ENCODE data around the gene EVX2.

The EVX2 gene

DNA sequence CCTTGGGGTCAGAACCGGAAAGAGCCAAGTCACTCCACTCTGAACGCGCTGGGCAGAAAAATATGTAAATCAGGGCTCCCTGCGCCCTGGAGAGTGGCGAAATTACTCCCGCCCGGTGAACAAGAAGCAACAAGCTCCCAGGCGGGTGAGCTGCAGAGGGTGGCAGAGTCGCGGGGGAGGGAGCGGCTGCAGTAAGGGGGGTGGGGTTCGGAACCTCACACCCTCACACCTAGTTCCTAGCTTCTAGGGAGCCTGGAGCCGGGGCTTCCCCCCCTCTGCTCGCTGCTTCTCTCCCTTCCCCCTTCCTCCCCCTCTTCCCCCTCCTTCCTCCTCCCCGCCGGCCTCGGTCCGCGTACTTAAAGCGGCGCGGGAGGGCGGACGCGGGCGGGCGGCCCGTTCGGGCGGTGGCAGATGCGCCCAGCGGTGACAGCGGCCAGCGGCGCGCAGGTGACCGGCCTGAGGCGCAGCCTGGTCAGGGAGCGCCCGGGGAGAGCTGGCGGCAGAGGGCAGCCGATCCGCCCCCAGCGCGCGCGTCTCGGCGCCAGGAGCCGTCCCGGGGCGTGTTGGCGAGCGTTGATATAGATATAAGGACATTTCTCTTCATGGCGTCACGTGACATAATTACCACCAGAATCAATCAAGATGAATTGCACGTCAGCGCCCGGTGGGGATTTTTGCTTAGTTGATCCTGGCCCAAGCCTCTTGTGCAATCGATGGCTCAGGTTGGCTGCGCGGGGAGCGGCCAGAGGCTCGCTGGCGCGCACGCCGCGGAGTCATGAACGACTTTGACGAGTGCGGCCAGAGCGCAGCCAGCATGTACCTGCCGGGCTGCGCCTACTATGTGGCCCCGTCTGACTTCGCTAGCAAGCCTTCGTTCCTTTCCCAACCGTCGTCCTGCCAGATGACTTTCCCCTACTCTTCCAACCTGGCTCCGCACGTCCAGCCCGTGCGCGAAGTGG lies 23.1 kb upstream of the EVX2 start, which contains the start of gene HOXD11:
HOXD11 (plus strand) TSS at position 700 of the 959 bp plus-strand sequence; CDS start at position 776, 76 bp downstream.
- peak within 1 kb of the TSS; percentile 30 for H3K4me3 ChIP-seq (ENCODE audit: low read length)
- no peak for TF ChIP-seq ZNF274 (IDR thresholded peaks at IDR 0.05; ENCODE audit: low read depth, low read length)

DNA sequence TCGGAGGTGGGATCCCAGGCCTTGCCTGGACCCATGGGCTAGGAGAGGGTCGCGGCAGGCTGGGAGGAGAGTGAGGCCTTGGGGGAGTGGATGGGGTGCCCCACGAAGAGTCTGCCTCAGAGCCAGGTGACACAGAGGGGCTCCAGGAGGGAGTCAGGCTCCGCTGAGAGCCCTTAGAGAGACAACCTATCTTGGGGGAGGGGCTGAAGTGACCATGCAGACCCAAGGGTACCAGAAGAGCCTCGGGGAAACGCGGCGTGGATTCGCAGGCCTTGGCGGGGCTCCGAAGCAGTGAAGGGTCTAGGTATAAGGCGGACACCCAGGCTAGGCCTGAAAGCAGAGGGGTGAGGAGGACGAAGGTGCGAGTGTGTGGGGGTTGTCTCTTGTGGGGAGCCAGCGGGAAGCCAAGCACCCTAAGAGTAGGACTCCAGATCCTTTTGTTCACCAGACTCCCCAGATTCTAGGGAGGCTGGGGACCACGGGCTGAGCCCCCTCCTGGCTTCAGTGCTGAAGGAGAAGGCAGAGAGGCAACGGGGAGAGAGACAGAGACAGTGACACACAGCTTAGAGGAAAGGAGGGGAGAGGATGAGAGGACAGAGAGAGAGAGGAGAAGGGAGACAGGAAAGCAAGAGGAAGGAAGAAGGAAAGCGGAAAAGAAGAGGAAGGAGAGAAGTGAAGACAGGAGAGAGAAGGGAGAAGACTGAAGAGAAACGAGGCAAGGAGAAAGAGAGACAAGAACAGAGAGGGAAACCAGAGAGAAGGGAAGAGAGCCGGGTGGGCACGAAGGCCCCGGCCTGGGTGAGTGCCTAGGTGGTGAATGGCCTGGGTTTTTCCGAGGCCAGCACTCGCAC lies 22.2 kb upstream of the EVX2 start:
- no peak for TF ChIP-seq ZNF274 (IDR thresholded peaks at IDR 0.05; ENCODE audit: low read depth, low read length)

DNA sequence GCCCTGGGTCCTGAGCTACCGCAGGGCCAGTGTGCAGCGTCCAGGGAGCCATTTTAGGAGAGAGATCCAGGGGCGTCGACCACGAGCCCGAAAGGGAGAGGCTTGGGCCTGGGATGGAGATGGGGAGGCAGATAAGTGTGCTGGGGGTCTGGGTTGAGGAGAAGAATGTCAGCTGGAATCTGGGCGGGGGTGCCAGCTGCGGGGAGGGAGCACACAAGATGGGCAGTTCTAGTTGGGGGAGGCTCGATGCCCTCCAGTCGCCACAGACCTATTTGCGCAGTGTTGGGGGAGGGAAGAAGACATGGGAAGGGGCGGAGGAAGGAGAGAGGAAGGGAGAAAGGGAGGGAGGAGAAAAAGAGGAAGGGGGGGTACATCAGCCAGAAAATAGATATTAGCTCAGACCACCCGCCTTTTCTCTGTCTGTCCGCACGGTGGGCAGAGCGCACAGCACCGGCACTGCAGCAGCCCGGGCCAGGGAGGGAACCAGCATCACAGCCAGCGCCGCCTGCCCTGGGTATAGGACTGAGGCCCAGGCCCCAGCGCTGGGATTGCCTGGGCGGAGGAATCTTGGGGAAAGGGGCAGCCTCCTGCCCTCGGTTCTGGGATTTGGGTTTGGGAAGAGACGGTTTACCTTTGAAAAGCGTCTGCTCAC lies 21.4 kb upstream of the EVX2 start:
- TF ChIP-seq ZNF274 (IDR thresholded peaks at IDR 0.05; ENCODE audit: low read depth, low read length) = no peak
- no peak overlapping the region for H3K4me3 ChIP-seq (ENCODE audit: low read length)

More for the DNA sequence above, 22.2 kb upstream of the EVX2 start:
- no peak overlapping the region for H3K4me3 ChIP-seq (ENCODE audit: low read length)

DNA sequence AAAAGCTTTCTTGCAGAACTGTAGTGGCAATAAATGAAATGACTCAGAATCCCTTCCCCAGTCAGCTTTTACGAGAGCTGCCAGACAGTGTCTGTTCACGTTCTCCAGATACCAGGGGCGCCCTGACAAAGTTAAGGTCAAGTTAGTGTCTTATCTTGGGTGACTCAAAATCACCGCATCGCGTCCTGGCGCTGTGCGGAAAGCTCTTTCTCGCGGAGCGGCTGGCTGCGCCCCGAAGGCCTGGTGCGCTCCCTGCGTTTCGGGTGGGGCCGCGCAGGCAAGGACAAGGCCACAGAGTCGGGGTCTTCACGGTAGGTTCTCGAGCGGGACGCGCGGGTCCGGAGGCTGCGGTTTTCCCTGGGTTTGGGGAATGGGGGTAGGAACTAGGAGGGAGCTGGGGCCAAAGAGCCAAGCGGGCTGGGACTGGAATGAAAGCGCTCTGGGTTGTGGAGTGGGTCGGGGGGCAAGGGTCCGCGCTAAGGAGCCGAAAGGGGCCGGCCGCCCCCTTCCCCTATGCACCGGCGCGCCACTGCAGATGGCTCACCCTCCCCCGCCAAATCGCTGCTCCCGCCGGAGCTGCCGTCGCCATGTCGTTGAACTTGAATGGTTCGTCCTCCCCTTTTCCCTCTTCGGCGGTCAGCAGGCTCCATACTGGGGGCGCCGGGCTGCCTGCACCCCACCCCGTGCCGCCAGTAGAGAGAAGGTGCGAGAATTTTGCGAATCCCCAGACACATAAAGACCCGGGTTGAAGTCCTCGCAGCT lies 20.7 kb upstream of the EVX2 start:
- H3K4me3 ChIP-seq (ENCODE audit: low read length) = no peak overlapping the region; the same call in 1 of the 2 replicates
- no peak for TF ChIP-seq ZNF274 (IDR thresholded peaks at IDR 0.05; ENCODE audit: low read depth, low read length)

DNA sequence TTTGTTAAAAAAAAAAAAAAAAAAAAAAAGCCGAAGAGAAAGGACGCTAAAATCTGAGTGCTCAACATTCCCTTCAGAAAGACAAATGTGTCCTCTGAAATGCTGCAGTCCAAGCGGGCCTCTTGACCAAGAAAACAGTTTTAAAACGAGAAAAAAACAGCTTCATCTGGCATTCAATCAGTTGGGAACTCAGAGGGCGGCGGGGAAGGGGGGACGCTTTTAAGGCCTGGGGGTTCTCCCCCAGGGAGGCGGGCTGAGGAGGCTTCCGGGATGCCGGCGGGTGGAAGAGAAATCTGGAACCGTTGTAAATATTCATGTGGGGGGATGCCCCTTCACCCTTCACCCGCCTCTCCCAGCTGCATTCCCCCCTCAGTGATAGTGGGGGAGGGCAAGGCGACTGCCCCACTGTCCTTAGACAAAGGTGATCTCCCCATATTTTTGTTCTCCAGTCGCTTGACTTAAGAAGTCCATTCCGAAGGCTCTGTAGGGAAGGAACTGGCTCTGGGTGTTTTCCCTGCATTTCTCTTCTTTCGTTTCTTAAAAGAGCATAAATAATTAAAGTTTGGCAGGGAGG lies 20.1 kb upstream of the EVX2 start:
- no peak overlapping the region; the same call in 1 of the 2 replicates for H3K4me3 ChIP-seq (ENCODE audit: low read length)
- TF ChIP-seq ZNF274 (IDR thresholded peaks at IDR 0.05; ENCODE audit: low read depth, low read length) = no peak

DNA sequence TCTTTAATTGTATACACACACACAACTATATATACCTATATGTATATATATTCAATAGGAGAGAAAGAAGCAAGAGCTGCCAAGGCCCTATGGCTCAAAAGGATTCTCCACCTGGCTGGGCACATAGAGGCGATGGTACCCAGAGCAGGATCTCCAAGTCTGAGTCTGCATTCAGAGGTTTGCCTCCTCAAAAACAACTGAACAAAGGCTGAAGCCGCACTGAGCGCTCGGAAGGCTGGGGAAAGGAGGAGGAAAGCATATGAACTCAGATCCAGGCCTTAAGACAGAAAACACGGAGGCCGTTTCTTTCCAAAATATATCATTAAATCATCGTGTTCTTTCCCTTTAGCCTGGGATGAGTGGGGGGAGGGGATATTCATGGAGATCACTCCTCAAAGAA lies 19.4 kb upstream of the EVX2 start:
- no peak for TF ChIP-seq ZNF274 (IDR thresholded peaks at IDR 0.05; ENCODE audit: low read depth, low read length)
- no peak overlapping the region for H3K4me3 ChIP-seq (ENCODE audit: low read length)

DNA sequence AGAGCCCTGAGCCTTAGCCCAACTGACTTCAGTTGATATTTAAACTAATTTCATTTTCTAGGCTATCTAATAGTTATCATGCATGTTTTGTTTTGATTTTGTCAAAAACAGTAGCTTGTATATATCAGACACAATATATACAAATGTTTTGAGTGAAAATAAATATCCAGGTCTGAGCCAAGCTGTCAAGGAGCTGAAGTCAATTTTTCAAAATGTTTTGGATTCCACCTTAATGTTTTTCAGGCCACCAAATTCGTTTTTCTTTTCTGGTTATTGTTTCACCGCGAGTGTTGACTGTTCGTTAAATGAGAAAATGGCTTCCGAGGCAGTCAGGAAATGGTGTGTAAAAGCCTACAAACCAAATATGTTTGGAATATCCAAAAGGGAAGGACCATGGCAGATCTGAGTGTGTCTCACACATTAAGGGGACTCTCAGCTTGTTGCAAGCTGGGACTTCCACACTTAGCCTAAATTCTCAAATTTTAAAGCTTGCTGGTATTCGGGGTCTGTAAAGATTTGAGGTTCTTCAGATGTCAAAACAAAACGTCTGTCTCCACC lies 18.6 kb upstream of the EVX2 start:
- no peak overlapping the region for H3K4me3 ChIP-seq (ENCODE audit: low read length)
- TF ChIP-seq ZNF274 (IDR thresholded peaks at IDR 0.05; ENCODE audit: low read depth, low read length) = no peak

DNA sequence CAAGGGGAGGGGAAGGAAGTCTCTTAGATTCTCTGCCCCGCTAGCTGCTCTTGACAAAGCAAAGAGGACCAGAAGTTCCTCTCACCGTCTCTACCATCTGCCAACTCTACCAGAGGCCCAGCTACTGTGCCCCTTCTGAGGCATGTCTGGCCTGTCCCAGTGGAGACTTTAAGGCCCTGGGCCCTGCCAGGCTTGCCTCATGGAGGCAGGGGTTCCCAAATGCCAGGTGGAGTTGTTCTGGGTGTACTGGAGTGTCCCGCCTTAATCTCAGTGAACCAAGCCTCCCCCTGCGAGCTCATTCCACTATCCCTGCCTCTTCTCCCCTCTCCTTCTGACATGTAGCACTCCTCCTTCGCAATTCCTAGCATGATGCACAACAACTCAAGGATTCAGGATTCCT lies 18.1 kb upstream of the EVX2 start:
- no peak for TF ChIP-seq ZNF274 (IDR thresholded peaks at IDR 0.05; ENCODE audit: low read depth, low read length)
- no peak overlapping the region for H3K4me3 ChIP-seq (ENCODE audit: low read length)

DNA sequence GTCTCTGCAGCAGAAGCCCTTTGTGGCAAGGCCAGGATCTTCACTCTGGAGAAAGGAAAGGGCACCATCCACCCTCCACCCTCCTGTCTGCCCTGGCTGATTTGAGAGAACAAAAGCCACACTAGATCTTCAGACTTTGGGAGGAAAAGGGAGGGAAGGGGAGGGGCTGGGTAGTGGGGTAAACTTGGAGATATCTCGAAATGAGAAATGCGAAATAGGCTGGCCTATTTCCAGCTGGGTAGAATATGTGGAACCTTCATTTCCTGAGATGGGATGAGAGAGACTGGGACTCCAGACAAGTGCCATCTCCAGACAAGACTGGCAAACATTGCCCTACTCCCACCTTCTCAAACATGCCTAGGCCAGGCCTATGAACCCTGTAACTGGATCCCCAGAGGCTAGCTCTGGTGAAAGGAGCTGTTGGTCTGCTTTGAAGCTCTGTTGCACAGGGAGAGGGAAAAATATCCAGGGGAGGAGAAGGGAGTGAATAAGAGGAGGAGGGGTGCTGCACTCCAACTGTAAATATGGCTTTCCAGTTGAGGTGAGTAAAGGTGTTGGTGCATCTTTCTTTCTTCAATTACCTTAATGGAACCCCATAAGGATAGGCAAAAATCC lies 17.6 kb upstream of the EVX2 start:
- no peak for TF ChIP-seq ZNF274 (IDR thresholded peaks at IDR 0.05; ENCODE audit: low read depth, low read length)
- no peak overlapping the region for H3K4me3 ChIP-seq (ENCODE audit: low read length)

DNA sequence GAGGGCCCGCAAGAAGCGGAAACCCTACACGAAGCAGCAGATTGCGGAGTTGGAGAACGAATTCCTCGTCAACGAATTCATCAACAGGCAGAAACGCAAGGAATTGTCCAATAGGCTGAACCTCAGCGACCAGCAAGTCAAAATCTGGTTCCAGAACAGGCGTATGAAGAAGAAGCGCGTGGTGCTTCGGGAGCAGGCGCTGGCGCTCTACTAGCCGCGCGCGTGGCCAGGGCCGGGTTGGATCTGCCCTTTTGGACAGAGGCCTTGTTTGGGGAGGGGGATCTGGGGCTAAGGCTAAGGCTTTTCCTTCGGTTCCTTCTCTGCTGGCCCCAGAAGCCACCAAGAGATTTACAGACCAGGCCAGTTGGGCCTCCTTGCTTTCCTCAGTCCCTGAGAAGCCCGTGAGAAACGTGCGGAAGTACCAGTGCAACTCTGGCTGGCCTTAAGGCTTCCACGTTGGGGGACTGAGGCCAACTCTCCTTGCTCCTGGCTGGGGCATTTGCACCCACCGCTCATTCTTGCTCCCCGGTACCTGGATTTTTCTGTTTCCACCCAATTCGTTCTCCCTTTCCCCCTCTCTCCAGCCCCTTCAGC lies 16.9 kb upstream of the EVX2 start:
- no peak overlapping the region for H3K4me3 ChIP-seq (ENCODE audit: low read length)
- TF ChIP-seq ZNF274 (IDR thresholded peaks at IDR 0.05; ENCODE audit: low read depth, low read length) = no peak

DNA sequence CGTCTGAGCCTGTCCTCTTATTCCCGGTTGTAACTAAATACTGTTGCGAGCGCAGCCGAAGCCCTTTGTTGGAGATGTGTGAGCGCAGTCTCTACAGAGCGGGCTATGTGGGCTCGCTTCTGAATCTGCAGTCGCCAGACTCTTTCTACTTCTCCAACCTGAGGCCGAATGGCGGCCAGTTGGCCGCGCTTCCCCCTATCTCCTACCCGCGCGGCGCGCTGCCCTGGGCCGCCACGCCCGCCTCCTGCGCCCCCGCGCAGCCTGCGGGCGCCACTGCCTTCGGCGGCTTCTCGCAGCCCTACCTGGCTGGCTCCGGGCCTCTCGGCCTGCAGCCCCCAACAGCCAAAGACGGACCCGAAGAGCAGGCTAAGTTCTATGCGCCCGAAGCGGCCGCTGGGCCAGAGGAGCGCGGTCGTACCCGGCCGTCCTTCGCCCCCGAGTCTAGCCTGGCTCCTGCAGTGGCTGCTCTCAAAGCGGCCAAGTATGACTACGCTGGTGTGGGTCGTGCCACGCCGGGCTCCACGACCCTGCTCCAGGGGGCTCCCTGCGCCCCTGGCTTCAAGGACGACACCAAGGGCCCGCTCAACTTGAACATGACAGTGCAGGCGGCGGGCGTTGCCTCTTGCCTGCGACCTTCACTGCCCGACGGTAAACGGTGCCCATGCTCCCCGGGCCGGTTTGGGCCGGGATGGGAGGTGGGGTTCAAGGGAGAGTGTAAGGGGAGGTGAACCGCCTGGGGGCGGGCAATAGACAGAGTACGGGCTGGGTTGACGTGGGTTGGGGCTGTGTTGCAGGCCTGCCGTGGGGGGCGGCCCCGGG lies 16.2 kb upstream of the EVX2 start, which contains the start of gene HOXD12:
HOXD12 (plus strand) TSS at position 68 of the 819 bp plus-strand sequence; CDS start at position 75, 7 bp downstream.
- no peak within 1 kb of the TSS for H3K4me3 ChIP-seq (ENCODE audit: low read length)
- no peak for TF ChIP-seq ZNF274 (IDR thresholded peaks at IDR 0.05; ENCODE audit: low read depth, low read length)
